Endothelial cell of umbilical vein (primary cell): ENCODE data around the gene MAPKAPK2. TPM values are rescaled to one million over a fixed set of nuclear protein-coding genes. Genes with fewer than 3 reads are reported as not detected.

Source experiments
- BruUV-seq: library from RNA; stranded (reverse); fragments of 400-500 nt; replicated peaks from 2 replicates; lab custom pipeline; 2021; lab: Mats Ljungman, UMichigan
- CTCF ChIA-PET: fragments of 300-600, 350-600 bp; sonication (Branson Sonifier 250); formaldehyde crosslinking; loops from one replicate; lab custom pipeline; 2021; ENCODE audit warnings: antibody characterized with exemption, inconsistent platforms; lab: Charles Lee
- POLR2A ChIA-PET: fragments of 300-600, 350-600 bp; sonication (Branson Sonifier 250); formaldehyde crosslinking; loops from one replicate; lab custom pipeline; 2021; ENCODE audit warnings: antibody characterized with exemption, inconsistent platforms; lab: Charles Lee
- DNase-seq: peaks from one replicate; pipeline ENCODE4 v3.0.0-alpha.2; 2011; ENCODE audit warnings: low read depth, low spot score
- FAIRE-seq: peaks from 2 replicates; lab custom pipeline; 2011; peaks lifted over from hg19 to GRCh38; lab: Jason Lieb, UNC
- H2AFZ ChIP-seq: 2 replicates; pipeline ENCODE4 v1.6.0; 2012; ENCODE audit warnings: low read depth, low read length, control low read depth, inconsistent platforms
- H3K27ac ChIP-seq: 2 replicates; pipeline ENCODE4 v1.5.1; 2011; ENCODE audit warnings: low read depth, mild to moderate bottlenecking, control low read depth, low read length, moderate library complexity; ENCODE audit not compliant: insufficient read depth
- H3K27me3 ChIP-seq, 2 experiments: 2 replicates each; pipeline versions ENCODE4 v1.6.0 to v1.6.1; 2011; ENCODE audit warnings: low read length in 2 of 2, mixed read lengths in 1 of 2; ENCODE audit not compliant: control insufficient read depth in 2 of 2, insufficient read depth in 2 of 2
- H3K36me3 ChIP-seq, 2 experiments: 2 replicates in 1 of 2; 3 replicates in 1 of 2; pipeline ENCODE4 v1.5.1; 2011; ENCODE audit warnings: low read length in 2 of 2, mild to moderate bottlenecking in 1 of 2, moderate library complexity in 1 of 2; ENCODE audit not compliant: control insufficient read depth in 2 of 2, insufficient read depth in 2 of 2; ENCODE audit errors: extremely low read depth in 1 of 2
- H3K4me1 ChIP-seq: 3 replicates; pipeline ENCODE4 v1.5.1; 2011; ENCODE audit warnings: mild to moderate bottlenecking, low read length; ENCODE audit not compliant: control insufficient read depth, insufficient read depth; ENCODE audit errors: extremely low read depth
- H3K4me2 ChIP-seq: 2 replicates; pipeline ENCODE4 v1.6.1; 2011; ENCODE audit warnings: low read length, control low read depth, mixed read lengths; ENCODE audit not compliant: insufficient read depth
- H3K4me3 ChIP-seq, 3 experiments: fragments of 200-600 bp in 1 of 3; sonication (generic), shearing (Covaris generic) in 1 of 3; replicated peaks in 1 of 3; 2 replicates each; pipeline ENCODE4 v1.5.1; 2011 to 2016; ENCODE audit warnings: control low read depth in 3 of 3, low read length in 3 of 3, mild to moderate bottlenecking in 2 of 3, inconsistent platforms in 1 of 3, low read depth in 1 of 3, moderate library complexity in 1 of 3; ENCODE audit not compliant: insufficient read depth in 1 of 3
- H3K79me2 ChIP-seq: 2 replicates; pipeline ENCODE4 v1.6.0; 2012; ENCODE audit warnings: low read length, inconsistent platforms; ENCODE audit not compliant: control insufficient read depth, insufficient read depth
- H3K9ac ChIP-seq: replicated peaks from 2 replicates; pipeline ENCODE3; 2011; ENCODE audit warnings: low read length, control low read depth; ENCODE audit not compliant: insufficient read depth; ENCODE audit errors: extremely low read depth
- H3K9me1 ChIP-seq: replicated peaks from 3 replicates; pipeline ENCODE4 v1.6.0; 2011; ENCODE audit warnings: mild to moderate bottlenecking, low read length; ENCODE audit not compliant: control insufficient read depth, insufficient read depth; ENCODE audit errors: extremely low read depth
- H3K9me3 ChIP-seq: replicated peaks from 2 replicates; pipeline ENCODE4 v1.5.1; 2012; ENCODE audit warnings: low read length, inconsistent platforms; ENCODE audit not compliant: control insufficient read depth, insufficient read depth
- H4K20me1 ChIP-seq: replicated peaks from 2 replicates; pipeline ENCODE3; 2011; ENCODE audit warnings: mild to moderate bottlenecking, low read length; ENCODE audit not compliant: control insufficient read depth, insufficient read depth; ENCODE audit errors: extremely low read depth
- CTCF ChIP-seq, 2 donors: IDR thresholded peaks; 1 replicate in 1 of 2; 2 replicates in 1 of 2; pipeline ENCODE4 v1.5.1; 2011; ENCODE audit warnings: low read length in 2 of 2, mild to moderate bottlenecking in 2 of 2, moderate library complexity in 2 of 2, control low read depth in 1 of 2, inconsistent platforms in 1 of 2, low read depth in 1 of 2; ENCODE audit not compliant: insufficient read depth in 1 of 2; ENCODE audit errors: extremely low read depth in 1 of 2
- EZH2 ChIP-seq: IDR thresholded peaks from 2 replicates; pipeline ENCODE4 v1.6.1; 2012; ENCODE audit warnings: borderline replicate concordance, low read depth, mild to moderate bottlenecking, moderate library complexity, low read length, inconsistent platforms; ENCODE audit not compliant: severe bottlenecking
- FOS ChIP-seq: IDR thresholded peaks from 2 replicates; pipeline ENCODE4 v1.6.1; 2011; ENCODE audit warnings: mild to moderate bottlenecking, low read length, moderate library complexity, borderline replicate concordance; ENCODE audit not compliant: insufficient read depth
- GATA2 ChIP-seq: IDR thresholded peaks from 2 replicates; pipeline ENCODE4 v1.7.0; 2011; ENCODE audit warnings: low read depth, mild to moderate bottlenecking, moderate library complexity, mixed read lengths, low read length; ENCODE audit not compliant: insufficient read length, insufficient read depth
- JUN ChIP-seq: IDR thresholded peaks from 2 replicates; pipeline ENCODE4 v1.6.1; 2011; ENCODE audit warnings: borderline replicate concordance, low read depth; ENCODE audit not compliant: insufficient read length, insufficient read depth
- MAX ChIP-seq: IDR thresholded peaks from 2 replicates; pipeline ENCODE4 v1.6.1; 2011; ENCODE audit not compliant: insufficient read depth, insufficient read length
- MYC ChIP-seq: IDR thresholded peaks from one replicate; pipeline ENCODE4 v1.6.1; 2011; ENCODE audit warnings: mild to moderate bottlenecking, low read depth, low read length
- POLR2A ChIP-seq: IDR thresholded peaks from 2 replicates; pipeline ENCODE4 v1.6.1; 2012; ENCODE audit warnings: low read depth, mild to moderate bottlenecking, control low read depth, low read length
- POLR2AphosphoS5 ChIP-seq: IDR thresholded peaks from 2 replicates; pipeline ENCODE4 v1.6.1; 2012; ENCODE audit warnings: low read depth, mild to moderate bottlenecking, control low read depth, low read length, moderate library complexity; ENCODE audit not compliant: insufficient read depth
- dilution Hi-C: fragments of 300-500 bp; cut with MboI; formaldehyde crosslinking; loops from one replicate; pipeline ENCODE4 v1.15.0; 2019; ENCODE audit warnings: low sequenced_read_pairs; ENCODE audit not compliant: extremely low pct_ligation_motif_present
- intact Hi-C: fragments of 100-400 bp; cut with micrococcal nuclease; formaldehyde crosslinking; loops from one replicate; pipeline ENCODE4 v1.10.0; 2022
- polyA plus RNA-seq, 4 experiments: library from polyadenylated mRNA; depleted of rRNA in 3 of 4; stranded (reverse) in 3 of 4; unstranded in 1 of 4; fragments of >200 nt; gene quantifications; 2 replicates each; pipeline versions ENCODE4 v1.2.1 to v1.2.3, GENCODE V29; 2011 to 2012; ENCODE audit warnings: missing spikeins in 1 of 4
- total RNA-seq: library from RNA; stranded (reverse); gene quantifications from 2 replicates; pipeline ENCODE4 v1.2.3, GENCODE V29; 2021

The MAPKAPK2 gene
- total and polyA plus RNA-seq, 2 donors (not counting 3 experiments of a cell fraction or from before 2014, with no cell fraction given): 52.9 to 69.1 TPM

GRCh38 chr1:206709322-206709721 is 24.6 kb downstream of the MAPKAPK2 start:
- ChIA-PET CTCF (interaction anchor here (1.0 to 1.6 kb wide), 3 partner anchors 15 to 203 kb away, joined by 3 to 4 read pairs (median 3); no protein-coding TSS in a partner anchor), POLR2A (no interaction called here)
- H4K20me1 ChIP-seq: peaks cover 2% of the 10 kb centered on the region
- H3K27me3 ChIP-seq: no peaks in the 10 kb centered on the region
- H3K27ac ChIP-seq: no peak overlapping the region
- FAIRE-seq (peak; percentile 55), DNase-seq (no peak)
- no peak overlapping the region for H2AFZ ChIP-seq
- no peaks in the 10 kb centered on the region for H3K9me3 ChIP-seq
- intact Hi-C loops: no loop called here
- no peak overlapping the region for H3K4me3 ChIP-seq
- H3K4me1 ChIP-seq: peaks cover 15% of the 10 kb centered on the region
- no peaks in the 10 kb centered on the region for H3K9me1 ChIP-seq
- TF ChIP-seq POLR2A: no peak
- TF ChIP-seq GATA2: no peak
- no peak for TF ChIP-seq MAX
- TF ChIP-seq FOS: no peak
- no peak for TF ChIP-seq JUN
- TF ChIP-seq MYC: no peak
- no peak for TF ChIP-seq CTCF (IDR thresholded peaks at IDR 0.05; ENCODE audit: extremely low read depth in 1 of 2, insufficient read depth in 1 of 2, low read depth in 1 of 2, low read length in 2 of 2)
- TF ChIP-seq EZH2: no peak
- TF ChIP-seq POLR2AphosphoS5: no peak
- no peak overlapping the region for H3K9ac ChIP-seq
- H3K36me3 ChIP-seq: no peaks in the 10 kb centered on the region
- BruUV-seq: no TSS peak
- peaks cover 78% of the 10 kb centered on the region for H3K79me2 ChIP-seq
- no peak overlapping the region for H3K4me2 ChIP-seq
- dilution Hi-C loops: no loop called here
